ENCODE measurements around the gene NUTM1. TPM values are rescaled to one million over a fixed set of nuclear protein-coding genes. Genes with fewer than 3 reads are reported as not detected.
"Not testable (repeated sequence)": the region's sequence is repeated elsewhere in the genome, so short reads cannot be mapped to it uniquely, and the experiment has no call there.

Gene NUTM1
- total and polyA plus RNA-seq, 12 donors, result under 0.01 TPM; not detected in 11

DNA sequence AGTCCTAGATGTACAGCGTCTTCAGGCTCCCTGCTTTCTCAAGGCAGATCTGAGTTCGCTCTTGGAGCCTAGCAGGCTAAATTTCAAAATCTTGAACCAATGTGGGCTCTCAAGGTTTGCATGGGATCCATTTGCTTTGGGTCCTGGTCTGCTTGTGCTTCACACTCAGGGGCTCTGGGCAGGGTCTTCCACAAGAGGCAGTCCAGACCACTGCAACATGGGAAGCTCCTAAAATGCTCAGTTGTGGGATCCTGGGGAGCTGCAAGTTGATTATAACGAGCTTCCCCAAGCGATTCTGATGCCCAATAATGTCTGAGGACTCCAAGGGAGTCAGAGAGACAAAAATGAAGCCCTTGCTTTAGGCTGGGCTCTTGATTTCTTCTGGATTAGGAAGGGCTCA lies 6.7 kb downstream of the NUTM1 start:
- Histone ChIP-seq H3K4me3 (no peak overlapping the region), H3K9me3 (no peaks in the 10 kb centered on the region), H3K27ac (no peak overlapping the region), H3K27me3 (no peaks in the 10 kb centered on the region), H3K36me3 (peaks cover 0 to 9% (median 0%) of the 10 kb centered on the region in 9 donors), H3K4me1 (no peaks in the 10 kb centered on the region)
- DNase-seq (no peak), ATAC-seq (no peak)
- no peak for TF ChIP-seq CTCF (IDR thresholded peaks at IDR 0.05)
- WGBS, 2 donors, result 85 to 90% methylated on average over 4 of the region's 4 CpGs
- intact Hi-C loops (cut with DNase I), result loop anchor here in 1 of 10 donors (10.0 kb wide), 1 partner anchor 235 kb away; the partner anchor contains the start of gene GOLGA8B

DNA sequence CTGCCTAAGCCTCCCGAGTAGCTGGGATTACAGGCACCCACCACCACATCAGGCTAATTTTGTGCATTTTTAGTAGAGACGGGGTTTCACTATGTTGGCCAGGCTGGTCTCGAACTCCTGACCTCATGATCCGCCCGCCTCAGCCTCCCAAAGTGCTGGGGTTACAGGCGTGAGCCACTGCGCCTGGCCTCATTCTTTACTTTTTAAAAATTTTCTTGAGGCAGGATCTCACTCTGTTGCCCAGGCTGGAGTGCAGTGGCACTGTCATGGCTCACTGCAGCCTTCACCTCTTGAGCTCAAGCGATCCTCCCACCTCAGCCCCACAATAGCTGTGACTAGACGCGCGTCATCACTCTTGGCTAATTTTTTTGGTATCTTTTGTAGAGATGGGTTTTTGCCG lies 9.9 kb downstream of the NUTM1 start:
- ATAC-seq; H3K27ac ChIP-seq; H3K4me3 ChIP-seq; H3K9me3 ChIP-seq; H3K27me3 ChIP-seq; H3K4me1 ChIP-seq; DNase-seq; intact Hi-C loops (cut with DNase I): not testable (repeated sequence)
- H3K36me3 ChIP-seq, result peaks cover 0 to 41% (median 0%) of the 10 kb centered on the region in 9 donors
- 97% methylated on average over 12 of the region's 12 CpGs for WGBS, 2 donors

DNA sequence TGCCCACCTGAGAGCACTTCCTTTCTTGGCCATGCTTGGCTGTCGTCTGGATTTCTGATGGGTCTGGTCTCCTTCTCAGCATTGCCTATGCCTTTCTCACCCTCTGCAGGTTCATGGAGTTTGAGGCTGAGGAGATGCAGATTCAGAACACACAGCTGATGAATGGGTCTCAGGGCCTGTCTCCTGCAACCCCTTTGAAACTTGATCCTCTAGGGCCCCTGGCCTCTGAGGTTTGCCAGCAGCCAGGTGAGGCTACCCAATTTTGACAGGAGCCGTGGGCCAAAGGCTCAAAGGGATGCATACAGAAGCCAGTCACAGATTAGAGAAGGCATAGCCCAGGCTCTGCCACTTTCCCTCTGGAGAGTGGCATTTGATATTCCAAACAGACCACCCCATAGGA lies 10.5 kb downstream of the NUTM1 start:
- no peak for ATAC-seq
- intact Hi-C loops (cut with DNase I), result no loop called here

DNA sequence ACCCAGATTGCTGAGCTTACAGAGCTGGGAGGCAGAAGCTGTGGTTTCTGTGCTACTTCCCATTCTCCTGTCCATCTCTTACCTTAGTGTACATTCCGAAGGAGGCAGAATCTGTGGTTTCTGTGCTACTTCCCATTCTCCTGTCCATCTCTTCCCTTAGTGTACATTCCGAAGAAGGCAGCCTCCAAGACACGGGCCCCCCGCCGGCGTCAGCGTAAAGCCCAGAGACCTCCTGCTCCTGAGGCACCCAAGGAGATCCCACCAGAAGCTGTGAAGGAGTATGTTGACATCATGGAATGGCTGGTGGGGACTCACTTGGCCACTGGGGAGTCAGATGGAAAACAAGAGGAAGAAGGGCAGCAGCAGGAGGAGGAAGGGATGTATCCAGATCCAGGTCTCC lies 11.2 kb downstream of the NUTM1 start:
- no peak overlapping the region for H3K4me3 ChIP-seq
- no peaks in the 10 kb centered on the region for H3K4me1 ChIP-seq
- no peaks in the 10 kb centered on the region for H3K27me3 ChIP-seq
- no peak overlapping the region for H3K27ac ChIP-seq
- no peak for DNase-seq
- 95% methylated on average over 7 of the region's 7 CpGs for WGBS, 2 donors
- intact Hi-C loops (cut with DNase I), result no loop called here
- no peak for ATAC-seq
- H3K9me3 ChIP-seq, result no peaks in the 10 kb centered on the region
- peaks cover 0 to 54% (median 8%) of the 10 kb centered on the region in 9 donors for H3K36me3 ChIP-seq
- no peak for TF ChIP-seq CTCF (IDR thresholded peaks at IDR 0.05)

More for the DNA sequence above, 10.5 kb downstream of the NUTM1 start:
- Histone ChIP-seq H3K4me3 (no peak overlapping the region), H3K27me3 (no peaks in the 10 kb centered on the region), H3K4me1 (no peaks in the 10 kb centered on the region), H3K9me3 (no peaks in the 10 kb centered on the region), H3K36me3 (peaks cover 0 to 47% (median 1%) of the 10 kb centered on the region in 9 donors), H3K27ac (no peak overlapping the region)
- 73 to 78% methylated on average over 2 of the region's 2 CpGs for WGBS, 2 donors
- TF ChIP-seq CTCF (IDR thresholded peaks at IDR 0.05), result no peak
- DNase-seq, result no peak

GRCh38 chr15:34355241-34355640 lies 12.1 kb downstream of the NUTM1 start:
- 94 to 95% methylated on average over 9 of the region's 9 CpGs for WGBS, 2 donors
- ATAC-seq, result no peak
- H3K36me3 ChIP-seq, result peaks cover 0 to 64% (median 13%) of the 10 kb centered on the region in 9 donors

More at GRCh38 chr15:34355241-34355640, 12.1 kb downstream of the NUTM1 start:
- DNase-seq, result no peak
- intact Hi-C loops (cut with DNase I), result no loop called here
- Histone ChIP-seq H3K27ac (no peak overlapping the region), H3K9me3 (no peaks in the 10 kb centered on the region), H3K27me3 (no peaks in the 10 kb centered on the region), H3K4me3 (no peak overlapping the region), H3K4me1 (no peaks in the 10 kb centered on the region)
- TF ChIP-seq CTCF (IDR thresholded peaks at IDR 0.05), result no peak

Measured in heart right ventricle (tissue), 16 donors.